Mesendoderm (in vitro differentiated cells): Measurements from ENCODE around the gene FRMD5. TPM values are rescaled to one million over a fixed set of nuclear protein-coding genes. Genes with fewer than 3 reads are reported as not detected.
"Not testable (repeated sequence)": the region's sequence is repeated elsewhere in the genome, so short reads cannot be mapped to it uniquely, and the experiment has no call there.

ENCODE experiments used
- DNase-seq: peaks from one replicate; pipeline ENCODE4 v3.0.0; 2013
- H2AK5ac ChIP-seq: 2 replicates; pipeline ENCODE4 v1.6.1; 2013; ENCODE audit warnings: low read length, inconsistent platforms
- H2BK120ac ChIP-seq: 2 replicates; pipeline ENCODE4 v1.6.1; 2013; ENCODE audit warnings: low read depth, mild to moderate bottlenecking, low read length, moderate library complexity, mixed read lengths
- H2BK15ac ChIP-seq: replicated peaks from 2 replicates; pipeline ENCODE4 v1.6.1; 2013; ENCODE audit warnings: low read depth, mild to moderate bottlenecking, moderate library complexity
- H2BK5ac ChIP-seq: 2 replicates; pipeline ENCODE4 v1.6.1; 2013; ENCODE audit warnings: low read length, inconsistent platforms
- H3K18ac ChIP-seq: 2 replicates; pipeline ENCODE4 v1.6.1; 2013; ENCODE audit warnings: mild to moderate bottlenecking, low read length, mixed read lengths
- H3K23ac ChIP-seq: one replicate; pipeline ENCODE4 v1.6.1; 2013; ENCODE audit warnings: low read length
- H3K27ac ChIP-seq: 2 replicates; pipeline ENCODE4 v1.5.1; 2013; ENCODE audit warnings: low read depth, mild to moderate bottlenecking, inconsistent platforms, low read length, moderate library complexity
- H3K27me3 ChIP-seq: 2 replicates; pipeline ENCODE4 v1.6.1; 2013; ENCODE audit warnings: low read length, control low read depth, mild to moderate bottlenecking, inconsistent platforms; ENCODE audit not compliant: insufficient read depth, poor library complexity
- H3K36me3 ChIP-seq: 2 replicates; pipeline ENCODE4 v1.6.1; 2013; ENCODE audit warnings: low read length, inconsistent platforms; ENCODE audit not compliant: control insufficient read depth, insufficient read depth
- H3K4ac ChIP-seq: one replicate; pipeline ENCODE4 v1.6.1; 2013; ENCODE audit warnings: low read depth, mild to moderate bottlenecking, low read length, moderate library complexity
- H3K4me1 ChIP-seq: 2 replicates; pipeline ENCODE4 v1.6.1; 2013; ENCODE audit warnings: low read depth, low read length, inconsistent platforms; ENCODE audit not compliant: control insufficient read depth
- H3K4me2 ChIP-seq: 2 replicates; pipeline ENCODE4 v1.6.1; 2013; ENCODE audit warnings: low read length
- H3K4me3 ChIP-seq: 2 replicates; pipeline ENCODE4 v1.5.1; 2013; ENCODE audit warnings: mild to moderate bottlenecking, low read length
- H3K56ac ChIP-seq: one replicate; pipeline ENCODE4 v1.6.1; 2013; ENCODE audit warnings: low read length
- H3K79me1 ChIP-seq: 2 replicates; pipeline ENCODE4 v1.6.1; 2013; ENCODE audit warnings: low read length, inconsistent platforms
- H3K79me2 ChIP-seq: 2 replicates; pipeline ENCODE4 v1.6.1; 2013; ENCODE audit warnings: mild to moderate bottlenecking, low read length; ENCODE audit not compliant: control insufficient read depth, insufficient read depth
- H3K9ac ChIP-seq: 2 replicates; pipeline ENCODE4 v1.6.1; 2013; ENCODE audit warnings: low read length, inconsistent platforms
- H4K5ac ChIP-seq: one replicate; pipeline ENCODE4 v1.6.1; 2013; ENCODE audit warnings: low read length
- H4K8ac ChIP-seq: one replicate; pipeline ENCODE4 v1.6.1; 2013; ENCODE audit warnings: low read depth, mild to moderate bottlenecking, control low read depth, low read length, moderate library complexity
- WGBS: extraction: QIAGEN DNeasy Blood & Tissue Kit; methylation state at CpG from one replicate; pipeline ENCODE4 v1.1.7; 2013; ENCODE audit warnings: low lambda C conversion rate, missing lambda C conversion rate; ENCODE audit not compliant: insufficient coverage; ENCODE audit errors: extremely low coverage; 5-methylcytosine and 5-hydroxymethylcytosine counted together
- polyA plus RNA-seq, 2 experiments: library from polyadenylated mRNA; stranded (reverse); fragments of 200-250 nt; gene quantifications; one replicate each; pipeline ENCODE4 v1.2.3, GENCODE V29; 2013

The FRMD5 gene
- 2.0 TPM for polyA plus RNA-seq (2013, experiment 1 of 2)
- polyA plus RNA-seq (2013, experiment 2 of 2): 2.5 TPM

GRCh38 chr15:44195151-44195740, at the start of gene FRMD5:
Gene FRMD5, minus strand, starts transcription at chr15:44195271.
- no peaks in the 10 kb centered on the region for H3K79me1 ChIP-seq
- no peaks in the 10 kb centered on the region for H3K79me2 ChIP-seq
- no peak within 1 kb of the TSS for H3K23ac ChIP-seq
- no peak within 1 kb of the TSS for H2BK15ac ChIP-seq
- no peaks in the 10 kb centered on the region for H3K36me3 ChIP-seq
- no peak within 1 kb of the TSS for H2AK5ac ChIP-seq
- WGBS: no CpG with 5 or more reads among the region's 43 CpGs
- H2BK120ac ChIP-seq: no peak within 1 kb of the TSS
- no peaks in the 10 kb centered on the region for H3K4me1 ChIP-seq
- H2BK5ac ChIP-seq: no peak within 1 kb of the TSS
- no peak within 1 kb of the TSS for H4K8ac ChIP-seq
- no peak within 1 kb of the TSS for H4K5ac ChIP-seq
- H3K56ac ChIP-seq: peak within 1 kb of the TSS; percentile 79
- DNase-seq: peak; percentile 97
- H3K18ac ChIP-seq: no peak within 1 kb of the TSS
- H3K4me2 ChIP-seq: peak within 1 kb of the TSS; percentile 95
- no peaks in the 10 kb centered on the region for H3K27me3 ChIP-seq
- H3K27ac ChIP-seq: no peak within 1 kb of the TSS
- H3K4me3 ChIP-seq: peak within 1 kb of the TSS; percentile 51
- peak within 1 kb of the TSS; percentile 40 for H3K9ac ChIP-seq
- H3K4ac ChIP-seq: no peak within 1 kb of the TSS

GRCh38 chr15:44243829-44244228, 48.8 kb upstream of the FRMD5 start:
- DNase-seq: no peak
- H4K5ac ChIP-seq: no peak overlapping the region
- no CpG with 5 or more reads among the region's 3 CpGs for WGBS
- H3K4ac ChIP-seq: no peak overlapping the region
- H3K23ac ChIP-seq: no peak overlapping the region
- no peak overlapping the region for H3K56ac ChIP-seq
- no peak overlapping the region for H4K8ac ChIP-seq
- no peaks in the 10 kb centered on the region for H3K27me3 ChIP-seq
- no peak overlapping the region for H3K4me2 ChIP-seq
- no peak overlapping the region for H2BK15ac ChIP-seq
- no peak overlapping the region for H3K18ac ChIP-seq
- H2BK120ac ChIP-seq: no peak overlapping the region
- H3K79me2 ChIP-seq: no peaks in the 10 kb centered on the region
- no peak overlapping the region for H3K27ac ChIP-seq
- no peak overlapping the region for H2AK5ac ChIP-seq
- H2BK5ac ChIP-seq: no peak overlapping the region
- H3K79me1 ChIP-seq: no peaks in the 10 kb centered on the region
- no peaks in the 10 kb centered on the region for H3K36me3 ChIP-seq
- no peak overlapping the region for H3K4me3 ChIP-seq
- H3K4me1 ChIP-seq: no peaks in the 10 kb centered on the region
- H3K9ac ChIP-seq: no peak overlapping the region

GRCh38 chr15:44243141-44243540, 48.1 kb upstream of the FRMD5 start:
- Histone ChIP-seq H3K4me3 (no peak overlapping the region), H2AK5ac (no peak overlapping the region), H3K36me3 (no peaks in the 10 kb centered on the region), H3K79me1 (no peaks in the 10 kb centered on the region), H3K4me2 (no peak overlapping the region), H3K4me1 (no peaks in the 10 kb centered on the region), H4K8ac (no peak overlapping the region), H3K79me2 (no peaks in the 10 kb centered on the region), H3K4ac (no peak overlapping the region), H2BK15ac (no peak overlapping the region), H3K9ac (no peak overlapping the region), H3K27me3 (no peaks in the 10 kb centered on the region), H3K56ac (no peak overlapping the region), H3K23ac (no peak overlapping the region), H3K18ac (no peak overlapping the region), H4K5ac (no peak overlapping the region), H2BK5ac (no peak overlapping the region), H3K27ac (no peak overlapping the region), H2BK120ac (no peak overlapping the region)
- no CpG with 5 or more reads among the region's 1 CpG for WGBS
- no peak for DNase-seq

- no peak overlapping the region for H2BK15ac ChIP-seq
- H2BK5ac ChIP-seq: no peak overlapping the region
- no peaks in the 10 kb centered on the region for H3K4me1 ChIP-seq
- no peak overlapping the region for H3K18ac ChIP-seq
- no peaks in the 10 kb centered on the region for H3K79me1 ChIP-seq
- no peak overlapping the region for H3K4me2 ChIP-seq
- no peak overlapping the region for H4K5ac ChIP-seq
- H3K23ac ChIP-seq: no peak overlapping the region
- WGBS: no CpG with 5 or more reads among the region's 1 CpG
- no peaks in the 10 kb centered on the region for H3K79me2 ChIP-seq
- no peak overlapping the region for H3K27ac ChIP-seq
- no peak overlapping the region for H3K9ac ChIP-seq
- no peak overlapping the region for H2AK5ac ChIP-seq
- no peak overlapping the region for H3K56ac ChIP-seq
- no peaks in the 10 kb centered on the region for H3K36me3 ChIP-seq
- H4K8ac ChIP-seq: no peak overlapping the region
- no peak for DNase-seq
- no peak overlapping the region for H2BK120ac ChIP-seq
- no peak overlapping the region for H3K4ac ChIP-seq
- no peak overlapping the region for H3K4me3 ChIP-seq
- H3K27me3 ChIP-seq: no peaks in the 10 kb centered on the region
Measured at GRCh38 chr15:44231842-44232241, 36.8 kb upstream of the FRMD5 start.

- H4K8ac ChIP-seq, H3K4me1 ChIP-seq, H3K36me3 ChIP-seq, H2BK15ac ChIP-seq, DNase-seq, H3K18ac ChIP-seq, H3K4me2 ChIP-seq, H3K79me2 ChIP-seq, H2BK5ac ChIP-seq, H2AK5ac ChIP-seq, H3K56ac ChIP-seq, H3K27ac ChIP-seq, H3K27me3 ChIP-seq, H4K5ac ChIP-seq, H3K4ac ChIP-seq, H3K4me3 ChIP-seq, H2BK120ac ChIP-seq, H3K79me1 ChIP-seq, H3K9ac ChIP-seq, H3K23ac ChIP-seq: not testable (repeated sequence)
- no CpG with 5 or more reads among the region's 4 CpGs for WGBS
Measured at GRCh38 chr15:44229301-44229700, 34.2 kb upstream of the FRMD5 start.

- Histone ChIP-seq H3K4me3 (no peak overlapping the region), H2BK5ac (no peak overlapping the region), H3K36me3 (no peaks in the 10 kb centered on the region), H3K27ac (no peak overlapping the region), H3K23ac (no peak overlapping the region), H4K8ac (no peak overlapping the region), H3K18ac (no peak overlapping the region), H2BK120ac (no peak overlapping the region), H2AK5ac (no peak overlapping the region), H2BK15ac (no peak overlapping the region), H3K9ac (no peak overlapping the region), H3K79me1 (no peaks in the 10 kb centered on the region), H3K79me2 (no peaks in the 10 kb centered on the region), H3K56ac (no peak overlapping the region), H3K4me1 (no peaks in the 10 kb centered on the region), H4K5ac (no peak overlapping the region), H3K4ac (no peak overlapping the region), H3K4me2 (no peak overlapping the region), H3K27me3 (no peaks in the 10 kb centered on the region)
- DNase-seq: no peak
Measured at GRCh38 chr15:44227584-44227983, 32.5 kb upstream of the FRMD5 start.
